AG08395 (cell line): ENCODE results near the gene DHX34.
A peak's percentile ranks its signal among the peaks of the same experiment; 100 is the strongest.
"Not testable (repeated sequence)": the region's sequence is repeated elsewhere in the genome, so short reads cannot be mapped to it uniquely, and the experiment has no call there.

Experiments
- DNase-seq: peaks from one replicate; pipeline ENCODE4 v3.0.0; 2012; ENCODE audit warnings: mixed read lengths, low spot score

The DHX34 gene

DNA sequence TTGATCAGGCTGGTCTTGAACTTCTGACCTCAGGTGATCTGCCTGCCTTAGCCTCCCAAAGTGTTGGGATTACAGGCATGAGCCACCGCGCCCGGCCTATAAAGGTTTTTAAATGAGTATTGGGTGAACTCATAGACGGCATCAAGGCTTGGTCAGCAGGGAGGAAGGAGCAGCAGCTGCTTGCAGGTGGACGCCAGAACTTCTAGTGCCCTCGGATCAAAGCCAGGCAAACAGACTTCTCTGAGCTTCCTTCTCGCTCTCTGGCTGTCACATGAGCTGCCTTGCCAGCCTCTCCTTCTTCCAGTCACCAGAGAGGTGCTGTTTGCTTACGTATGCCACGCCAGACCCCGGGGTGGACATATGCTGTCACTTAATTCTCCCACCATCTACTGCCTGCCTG is 16.3 kb downstream of the DHX34 start:
- DNase-seq = not testable (repeated sequence)

DNA sequence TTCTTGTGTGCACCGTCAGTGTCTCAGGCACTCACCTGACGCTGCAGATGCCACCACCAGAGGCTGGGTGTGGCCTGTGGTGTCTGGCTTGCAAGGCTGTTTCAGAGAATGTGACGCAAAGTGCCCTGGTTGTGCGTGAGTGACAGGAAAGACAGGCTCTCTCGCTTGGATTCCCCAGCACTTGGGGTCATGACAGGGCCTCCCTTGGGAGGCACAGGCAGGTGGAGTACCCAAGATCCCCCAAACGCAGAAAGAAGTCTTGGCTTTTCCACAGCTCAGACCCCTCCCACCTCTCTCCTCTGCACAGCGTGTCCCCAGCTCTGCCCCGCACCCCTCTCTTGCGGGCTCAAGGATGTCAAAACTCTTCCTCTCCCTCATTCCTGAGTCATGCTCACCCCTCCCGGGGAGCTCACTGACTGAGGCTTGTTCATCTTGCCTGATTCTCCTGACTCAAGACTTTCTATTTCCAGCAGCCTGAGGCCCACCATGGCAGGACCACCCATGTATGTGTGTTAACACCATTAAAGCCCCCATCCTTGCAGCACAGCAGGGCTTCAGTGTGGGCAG is 21.0 kb downstream of the DHX34 start:
- DNase-seq = peak; percentile 70

DNA sequence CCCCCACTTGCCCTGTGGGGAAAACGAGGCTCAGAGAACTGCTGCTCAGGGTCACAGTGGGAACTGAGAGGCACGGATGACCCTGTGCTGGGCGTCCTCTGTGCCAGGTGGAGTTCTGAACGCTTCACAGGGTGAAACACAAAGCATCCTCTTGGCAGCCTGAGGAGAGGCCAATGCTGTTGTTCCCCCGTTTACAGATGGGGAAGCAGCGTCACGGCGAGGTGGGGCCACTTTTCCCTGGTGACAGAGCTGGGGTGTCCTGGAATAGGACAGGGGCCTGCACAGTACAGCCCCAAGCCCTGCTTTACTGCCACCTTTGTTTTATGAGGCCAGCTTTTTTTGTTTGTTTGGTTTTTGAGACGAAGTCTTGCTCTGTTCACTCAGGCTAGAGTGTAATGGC is 22.1 kb downstream of the DHX34 start:
- no peak for DNase-seq

DNA sequence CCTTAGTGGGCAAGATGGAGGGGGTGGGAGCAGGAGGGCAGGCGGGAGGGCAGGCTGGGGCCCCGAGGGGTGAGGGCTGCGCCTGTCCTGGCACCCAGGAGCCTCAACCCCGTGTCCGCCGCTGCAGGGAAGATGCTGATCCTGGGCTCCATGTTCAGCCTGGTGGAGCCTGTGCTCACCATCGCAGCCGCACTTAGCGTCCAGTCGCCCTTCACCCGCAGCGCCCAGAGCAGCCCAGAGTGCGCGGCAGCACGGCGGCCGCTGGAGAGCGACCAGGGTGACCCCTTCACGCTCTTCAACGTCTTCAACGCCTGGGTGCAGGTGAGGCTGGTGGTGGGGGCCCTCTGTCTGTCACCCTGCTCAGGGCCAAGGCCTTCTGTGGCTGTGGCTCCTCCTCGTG is 23.5 kb downstream of the DHX34 start:
- DNase-seq = no peak

DNA sequence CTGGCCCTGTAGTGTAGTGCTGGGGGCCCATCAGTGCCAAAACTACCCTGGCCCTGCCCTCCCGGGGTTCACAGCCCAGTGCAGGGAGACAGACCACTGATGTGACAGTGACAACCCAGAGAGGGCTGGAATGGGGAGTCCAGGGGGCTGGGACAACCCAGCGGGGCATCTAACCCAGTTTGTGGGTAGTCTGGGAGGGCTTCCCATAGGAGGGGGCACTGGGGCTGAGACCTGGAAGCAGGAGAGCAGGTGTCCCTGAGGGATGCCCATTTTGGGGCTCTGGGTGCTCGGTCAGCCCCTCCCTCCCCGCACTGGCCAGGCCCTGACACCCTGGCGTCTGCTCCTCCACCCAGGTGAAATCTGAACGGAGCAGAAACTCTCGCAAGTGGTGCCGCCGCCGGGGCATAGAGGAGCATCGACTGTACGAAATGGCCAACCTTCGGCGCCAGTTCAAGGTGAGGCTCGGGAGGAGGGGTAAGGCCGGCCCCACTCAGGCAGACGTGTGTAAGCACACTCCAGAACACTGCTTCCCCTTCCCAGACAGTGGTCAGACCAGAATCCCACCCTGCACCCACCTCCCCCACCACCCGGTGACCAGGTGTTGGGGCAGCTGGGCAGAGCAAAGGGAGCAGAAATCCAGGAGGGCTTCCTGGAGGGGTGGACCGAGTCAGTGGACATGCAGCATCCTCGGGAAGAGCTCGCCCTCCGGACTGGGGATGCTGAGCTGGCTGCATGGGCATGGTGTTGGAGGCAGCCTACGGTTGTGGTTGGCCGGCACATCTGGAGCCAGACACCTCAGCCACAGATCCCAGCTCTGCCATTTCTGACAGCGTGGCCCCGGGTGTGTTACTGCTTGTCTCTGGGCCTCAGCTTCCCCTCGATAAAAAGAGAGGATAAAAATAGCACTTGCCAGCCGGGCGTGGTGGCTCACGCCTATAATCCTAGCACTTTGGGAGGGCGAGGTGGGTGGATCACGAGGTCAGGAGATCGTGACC is 24.4 kb downstream of the DHX34 start:
- no peak for DNase-seq

DNA sequence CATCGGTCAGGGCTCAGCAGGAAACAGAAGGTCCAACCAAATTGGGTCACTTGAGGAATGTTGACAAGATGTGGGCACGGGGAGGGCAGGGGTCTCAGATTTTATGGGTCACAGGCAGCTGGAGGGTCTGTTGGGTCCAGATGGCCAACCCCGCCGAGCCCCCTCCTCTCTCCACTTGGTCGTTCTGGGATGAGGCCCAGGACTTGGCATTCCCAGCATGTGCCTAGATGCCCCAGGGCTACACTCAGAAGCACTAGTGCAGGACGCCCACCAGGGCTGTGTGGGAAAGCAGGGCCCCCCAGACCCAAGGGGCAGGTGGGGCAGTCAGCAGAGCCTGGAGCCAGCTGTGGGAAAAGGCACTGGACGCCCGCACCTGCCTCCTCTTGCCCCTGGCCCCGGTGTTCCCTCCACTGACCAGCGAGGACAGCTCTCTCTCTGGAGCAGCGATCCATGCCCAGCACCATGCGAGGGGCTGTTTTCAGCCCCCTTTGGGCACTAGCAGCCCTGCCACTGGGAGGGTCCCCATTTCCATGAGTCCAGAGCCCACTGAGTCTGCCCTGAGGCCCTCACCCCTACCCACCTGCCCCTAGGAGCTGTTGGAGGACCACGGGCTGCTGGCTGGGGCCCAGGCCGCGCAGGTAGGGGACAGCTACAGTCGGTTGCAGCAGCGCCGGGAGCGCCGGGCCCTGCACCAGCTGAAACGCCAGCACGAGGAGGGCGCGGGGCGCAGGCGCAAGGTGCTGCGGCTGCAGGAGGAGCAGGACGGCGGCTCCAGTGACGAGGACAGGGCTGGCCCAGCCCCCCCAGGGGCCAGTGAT is 26.0 kb downstream of the DHX34 start:
- DNase-seq = no peak

DNA sequence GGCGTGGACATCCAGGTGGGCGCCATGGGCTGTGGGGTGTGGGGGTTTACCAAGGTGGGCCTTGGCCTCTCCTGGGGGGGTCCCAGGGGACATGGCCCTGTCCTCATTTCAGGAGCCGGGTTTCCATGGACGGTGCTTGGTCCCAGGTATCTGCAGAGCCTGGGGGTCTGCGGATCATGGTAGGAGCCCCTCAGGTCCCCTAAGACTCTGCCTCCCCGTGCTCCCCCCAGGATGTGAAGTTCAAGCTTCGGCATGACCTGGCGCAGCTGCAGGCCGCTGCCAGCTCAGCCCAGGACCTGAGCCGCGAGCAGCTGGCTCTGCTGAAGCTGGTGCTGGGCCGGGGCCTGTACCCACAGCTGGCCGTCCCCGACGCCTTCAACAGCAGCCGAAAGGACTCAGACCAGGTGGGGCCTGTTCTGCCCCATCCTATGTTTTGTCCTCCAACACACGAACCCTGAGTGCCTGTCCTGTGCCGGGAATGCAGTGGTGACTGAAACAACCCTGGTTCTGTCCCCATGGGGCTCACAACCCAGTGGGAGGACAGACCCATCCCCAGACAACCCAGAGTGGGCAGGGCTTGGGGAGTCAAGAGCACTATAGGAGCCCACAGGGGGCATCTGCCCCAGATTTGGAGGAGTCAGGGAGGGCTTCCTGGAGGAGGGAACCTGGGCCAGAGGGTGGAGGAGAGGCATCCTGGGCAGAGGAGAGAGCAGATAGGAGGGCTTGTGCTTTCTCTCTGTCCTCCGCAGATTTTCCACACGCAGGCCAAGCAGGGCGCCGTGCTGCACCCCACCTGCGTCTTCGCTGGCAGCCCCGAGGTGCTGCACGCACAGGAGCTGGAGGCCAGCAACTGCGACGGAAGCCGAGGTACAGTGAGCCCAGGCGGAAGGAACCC is 26.8 kb downstream of the DHX34 start:
- DNase-seq = no peak

DNA sequence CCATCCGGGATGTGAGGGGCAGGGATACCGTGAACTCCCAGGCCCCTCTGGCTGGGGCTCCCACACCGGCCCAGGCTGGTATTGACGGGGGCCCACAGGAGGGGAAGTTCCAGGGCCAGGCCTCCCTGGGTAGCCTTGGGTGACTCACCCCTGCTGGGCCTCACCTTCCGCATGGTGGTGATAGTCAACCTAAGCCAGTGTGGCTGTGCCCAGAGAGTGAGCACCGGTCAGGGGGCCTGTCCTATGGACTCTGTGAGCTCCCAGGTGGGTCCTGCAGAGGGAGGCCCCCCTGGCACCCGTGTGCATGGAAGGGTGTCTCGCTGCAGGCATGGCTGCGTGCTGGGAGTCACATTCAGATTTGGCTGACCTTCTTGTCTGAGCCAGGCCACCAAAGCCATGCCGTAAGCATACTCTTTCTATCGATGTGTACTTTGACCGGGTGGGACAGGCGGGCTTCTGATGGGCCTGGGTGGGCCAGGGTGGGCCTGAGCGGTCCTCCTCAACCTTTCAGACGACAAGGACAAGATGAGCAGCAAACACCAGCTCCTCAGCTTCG is 27.6 kb downstream of the DHX34 start:
- no peak for DNase-seq

DNA sequence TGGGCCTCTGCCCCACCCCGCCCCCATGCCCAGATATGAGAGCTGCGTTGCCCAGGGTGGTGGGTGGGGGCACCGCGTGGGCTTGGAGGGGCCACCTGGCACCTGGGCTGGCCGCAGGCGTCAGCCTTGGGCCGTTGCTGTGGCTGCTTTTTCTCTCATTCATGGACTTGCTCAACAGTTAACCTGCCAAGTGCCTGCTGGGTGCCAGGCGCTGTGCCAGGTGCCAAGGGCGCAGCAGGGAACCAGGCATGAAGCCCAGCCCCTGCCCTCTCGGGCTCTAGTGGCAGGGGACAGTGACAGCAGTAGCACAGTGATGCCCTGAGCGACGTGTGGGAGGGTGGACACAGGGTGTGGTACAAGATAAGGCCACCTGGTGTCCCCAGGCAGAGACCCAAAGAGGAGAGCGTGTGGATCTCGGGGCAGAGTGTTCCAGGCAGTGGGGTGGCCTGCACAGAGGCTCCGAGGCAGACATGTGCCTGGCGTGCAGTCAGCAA is 28.1 kb downstream of the DHX34 start:
- no peak for DNase-seq

DNA sequence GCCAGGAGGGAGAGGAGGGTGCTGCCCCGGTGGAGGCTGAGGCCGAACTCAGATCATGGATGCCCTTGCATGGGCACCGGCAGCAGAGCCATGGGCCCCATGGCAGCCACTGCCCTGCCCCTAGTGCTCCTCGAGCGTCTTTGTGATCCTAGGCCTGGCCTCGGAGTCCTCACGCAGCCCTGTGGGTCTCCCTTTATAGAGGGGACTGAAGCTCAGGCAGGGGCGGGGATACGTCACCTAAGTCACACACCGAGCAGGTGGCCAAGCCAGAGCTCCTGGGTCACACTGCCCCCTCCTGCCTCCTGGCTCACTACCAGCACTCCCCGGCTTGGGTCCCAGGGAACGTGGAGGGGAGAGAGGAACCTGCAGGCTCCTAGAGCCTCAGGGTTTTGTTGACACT is 28.7 kb downstream of the DHX34 start:
- no peak for DNase-seq

DNA sequence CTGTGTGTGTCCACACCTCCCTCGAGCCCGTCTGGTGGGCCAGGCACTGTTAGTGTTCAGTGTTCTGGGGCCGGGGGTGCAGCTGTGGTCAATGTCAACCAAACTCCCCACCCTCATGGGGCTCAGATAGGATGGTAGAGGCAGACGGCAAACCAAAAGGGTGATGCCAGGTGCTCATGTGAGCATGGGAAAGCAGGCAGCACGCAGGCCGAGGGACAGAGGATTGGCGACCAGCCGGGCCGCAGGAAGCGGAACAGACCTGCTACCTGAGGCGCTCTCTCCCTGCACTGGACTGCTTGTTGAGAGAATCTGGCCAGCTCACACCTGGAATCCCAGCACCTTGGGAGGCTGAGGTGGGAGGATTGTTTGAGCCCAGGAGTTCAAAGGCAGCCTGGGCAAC is 29.1 kb downstream of the DHX34 start:
- no peak for DNase-seq

DNA sequence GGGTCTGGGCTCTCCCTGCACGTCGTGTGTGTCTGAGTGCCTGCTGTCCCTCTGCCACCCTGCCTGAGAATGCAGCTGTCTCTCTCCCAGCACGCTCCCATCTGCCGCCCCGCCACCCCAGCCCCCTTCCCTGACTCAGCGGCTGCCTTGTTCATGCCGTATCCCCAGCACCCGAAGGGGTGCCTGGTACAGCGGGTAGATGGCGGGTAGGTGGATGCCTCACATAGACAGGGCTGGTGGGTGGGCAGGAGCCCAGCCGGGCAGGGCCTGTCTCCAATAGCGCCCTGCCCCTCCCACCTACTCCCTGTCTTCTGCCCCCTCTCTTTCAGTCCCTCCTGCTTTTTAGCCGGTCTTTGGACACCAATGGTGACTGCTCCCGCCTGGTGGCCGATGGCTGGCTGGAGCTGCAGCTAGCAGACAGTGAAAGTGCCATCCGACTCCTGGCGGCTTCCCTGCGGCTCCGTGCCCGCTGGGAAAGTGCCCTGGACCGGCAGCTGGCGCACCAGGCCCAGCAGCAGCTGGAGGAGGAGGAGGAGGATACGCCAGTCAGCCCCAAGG is 30.3 kb downstream of the DHX34 start:
- no peak for DNase-seq

DNA sequence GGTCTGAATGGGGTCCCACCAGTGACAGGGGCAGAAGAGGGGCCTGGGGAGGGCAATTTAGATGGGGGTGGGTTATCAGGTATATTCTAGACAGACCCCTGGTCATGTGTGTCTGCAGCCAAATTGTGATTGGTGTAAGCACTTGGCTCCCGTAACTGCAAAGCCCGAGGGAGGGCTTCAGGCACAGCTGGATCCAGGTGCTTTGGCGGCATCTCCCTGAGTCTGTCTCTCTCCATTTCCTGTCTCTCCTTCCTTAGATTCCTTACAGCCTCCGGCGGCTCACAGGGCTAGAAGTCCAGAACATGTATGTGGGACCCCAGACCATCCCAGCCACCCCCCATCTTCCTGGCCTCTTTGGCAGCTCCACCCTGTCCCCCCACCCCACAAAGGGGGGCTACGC is 31.4 kb downstream of the DHX34 start:
- no peak for DNase-seq

DNA sequence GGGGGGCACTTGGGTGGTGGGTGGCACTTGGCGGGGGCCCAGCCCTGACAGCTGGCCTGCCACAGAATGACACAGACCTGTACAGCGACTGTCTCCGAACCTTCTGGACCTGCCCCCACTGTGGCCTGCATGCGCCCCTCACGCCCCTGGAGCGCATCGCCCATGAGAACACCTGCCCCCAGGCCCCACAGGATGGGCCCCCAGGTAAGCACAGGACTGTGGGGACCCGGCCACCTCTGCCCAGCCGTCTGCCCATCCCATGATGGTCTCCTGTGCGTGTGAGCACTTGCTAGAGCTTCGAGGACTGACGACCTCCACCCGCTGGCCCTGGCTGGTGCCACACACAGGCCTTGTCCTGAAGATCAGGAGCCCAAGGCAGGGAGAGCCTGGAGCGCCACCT is 32.0 kb downstream of the DHX34 start:
- no peak for DNase-seq

DNA sequence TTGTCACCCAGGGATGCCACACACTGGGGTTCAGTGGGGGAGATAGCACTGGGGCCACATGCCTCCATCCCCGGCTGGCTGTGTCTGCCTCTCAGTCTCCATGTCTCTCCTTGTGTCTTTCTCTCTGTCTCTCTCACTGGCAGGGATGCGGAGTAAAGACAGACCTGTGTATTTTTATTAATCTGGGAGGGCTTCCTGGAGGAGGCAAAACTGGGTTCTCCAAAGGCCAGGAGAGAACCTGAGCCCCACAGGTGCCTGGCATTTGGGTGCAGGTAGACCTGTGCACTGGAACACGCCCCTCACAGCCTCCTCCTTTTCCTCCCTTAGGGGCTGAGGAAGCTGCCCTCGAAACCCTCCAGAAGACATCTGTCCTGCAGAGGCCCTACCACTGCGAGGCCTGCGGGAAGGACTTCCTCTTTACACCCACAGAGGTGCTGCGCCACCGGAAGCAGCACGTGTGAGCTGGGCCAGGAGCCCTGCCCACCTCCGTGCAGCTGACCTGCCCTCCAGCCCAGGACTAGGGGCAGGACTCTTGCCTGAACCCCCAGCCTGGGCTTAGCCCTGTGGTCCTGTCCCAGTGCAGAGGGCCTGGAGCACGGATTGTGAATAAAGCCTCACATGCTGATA is 32.7 kb downstream of the DHX34 start:
- DNase-seq = no peak

DNA sequence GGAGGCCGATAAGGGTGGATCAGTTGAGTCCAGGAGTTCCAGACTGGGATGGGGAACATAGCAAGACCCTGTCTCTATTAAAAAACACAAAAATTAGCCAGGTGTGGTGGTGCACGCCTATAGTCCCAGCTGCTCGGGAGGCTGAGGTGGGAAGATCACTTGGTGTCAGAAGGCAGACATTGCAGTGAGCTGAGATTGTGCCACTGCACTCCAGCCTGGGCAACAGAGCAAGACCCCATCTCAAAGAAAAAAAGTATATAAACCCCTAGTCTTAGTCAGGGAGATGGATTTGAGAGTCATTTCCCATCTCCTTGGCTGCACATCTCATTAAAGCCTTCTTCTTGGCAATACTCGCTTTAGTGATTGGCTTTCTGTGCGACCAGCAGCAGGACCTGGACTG is 34.8 kb downstream of the DHX34 start:
- not testable (repeated sequence) for DNase-seq

DNA sequence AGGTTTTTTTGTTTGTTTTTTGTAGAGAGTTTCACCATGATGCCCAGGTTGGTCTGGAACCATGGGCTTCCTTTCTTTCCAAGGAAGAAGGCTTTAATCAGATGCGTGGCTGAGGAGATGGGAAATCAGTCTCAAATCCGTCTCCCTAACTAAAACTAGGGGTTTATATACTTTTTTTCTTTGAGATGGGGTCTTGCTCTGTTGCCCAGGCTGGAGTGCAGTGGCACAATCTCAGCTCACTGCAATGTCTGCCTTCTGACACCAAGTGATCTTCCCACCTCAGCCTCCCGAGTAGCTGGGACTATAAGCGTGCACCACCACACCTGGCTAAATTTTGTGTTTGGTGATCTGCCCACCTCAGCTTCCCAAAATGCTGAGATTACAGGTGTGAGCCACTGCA is 35.4 kb downstream of the DHX34 start:
- DNase-seq = not testable (repeated sequence)

DNA sequence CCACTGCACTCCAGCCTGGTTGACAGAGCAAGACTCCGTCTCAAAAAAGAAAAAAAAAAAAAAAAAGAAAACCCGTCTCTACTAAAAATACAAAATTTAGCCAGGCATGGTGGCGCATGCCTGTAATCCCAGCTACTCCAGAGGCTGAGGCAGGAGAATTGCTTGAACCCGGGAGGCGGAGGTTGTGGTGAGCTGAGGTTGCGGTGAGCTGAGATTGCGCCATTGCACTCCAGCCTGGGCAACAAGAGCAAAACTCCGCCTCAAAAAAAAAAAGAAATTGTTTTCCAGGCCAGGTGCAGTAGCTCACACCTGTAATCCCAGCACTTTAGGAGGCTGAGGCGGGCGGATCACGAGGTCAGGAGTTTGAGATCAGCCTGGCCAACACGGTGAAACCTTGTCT is 37.5 kb downstream of the DHX34 start:
- DNase-seq = not testable (repeated sequence)

DNA sequence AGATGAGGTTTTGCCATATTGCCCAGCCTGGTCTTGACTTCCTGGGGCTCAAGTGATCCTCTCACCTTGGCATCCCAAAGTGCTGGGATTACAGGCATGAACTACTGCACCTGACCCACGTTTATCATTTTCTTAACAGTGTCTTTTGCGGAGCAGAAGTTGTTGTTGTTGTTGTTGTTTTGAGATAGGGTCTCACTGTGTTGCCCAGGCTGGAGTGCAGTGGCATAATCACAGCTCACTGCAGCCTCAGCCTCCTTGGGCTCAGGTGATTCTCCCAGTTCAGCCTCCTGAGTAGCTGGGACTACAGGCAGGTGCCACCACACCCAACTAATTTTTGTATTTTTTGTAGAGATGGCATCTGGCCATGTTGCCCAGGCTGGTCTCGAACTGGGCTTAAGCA is 38.5 kb downstream of the DHX34 start:
- DNase-seq = not testable (repeated sequence)

DNA sequence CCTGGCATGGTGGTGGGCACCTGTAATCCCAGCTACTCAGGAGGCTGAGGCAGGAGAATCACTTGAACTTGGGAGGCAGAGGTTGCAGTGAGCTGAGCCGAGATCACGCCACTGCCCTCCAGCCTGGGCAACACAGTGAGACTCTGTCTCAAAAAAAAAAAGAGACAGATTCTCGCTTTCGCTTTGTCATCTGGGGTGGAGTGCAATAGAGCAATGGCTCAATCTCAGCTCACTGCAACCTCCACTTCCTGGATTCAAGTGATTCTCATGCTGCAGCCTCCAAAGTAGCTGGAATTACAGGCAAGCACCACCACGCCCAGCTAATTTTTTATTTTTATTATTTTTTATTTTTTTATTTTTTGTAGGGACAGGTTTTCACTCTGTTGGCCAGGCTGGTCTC is 39.6 kb downstream of the DHX34 start:
- not testable (repeated sequence) for DNase-seq
